HFF-Myc (cell line): ENCODE results near the gene ATR.

Source experiments
- DNase-seq: peaks from one replicate; pipeline ENCODE4 v3.0.0-alpha.2; 2011; ENCODE audit warnings: low read depth; ENCODE audit errors: extremely low read depth
- H3K4me3 ChIP-seq: replicated peaks from 2 replicates; pipeline ENCODE4 v1.5.1; 2011; ENCODE audit warnings: low read depth, mild to moderate bottlenecking, control low read depth, low read length
- TF ChIP-seq, protein P1 (sequence below): IDR thresholded peaks from 2 replicates; pipeline ENCODE4 v1.5.1; 2012; ENCODE audit warnings: mild to moderate bottlenecking, low read depth, low read length, control low read depth; ENCODE audit errors: missing control alignments

ATR gene

DNA sequence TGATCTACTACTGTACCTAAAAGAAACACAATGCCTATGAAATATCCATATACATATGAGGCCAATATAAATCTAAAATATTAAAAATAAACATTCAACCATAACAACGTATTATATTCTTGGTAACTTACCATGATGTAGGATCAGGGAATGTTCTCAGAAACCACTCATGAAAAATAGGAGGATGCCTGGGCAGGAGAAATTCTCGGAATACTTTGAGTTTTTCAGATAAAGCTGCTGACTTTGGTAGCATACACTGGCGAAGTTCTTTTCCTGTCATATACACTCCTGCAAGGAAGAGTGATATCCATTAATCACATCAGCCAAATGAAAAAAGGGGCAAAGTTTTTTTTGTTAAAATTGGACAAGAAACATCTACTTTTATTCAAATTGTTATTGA, 119.4 kb downstream of the ATR start:
- no peak for DNase-seq
- H3K4me3 ChIP-seq = no peak overlapping the region
- TF ChIP-seq, protein P1, sequence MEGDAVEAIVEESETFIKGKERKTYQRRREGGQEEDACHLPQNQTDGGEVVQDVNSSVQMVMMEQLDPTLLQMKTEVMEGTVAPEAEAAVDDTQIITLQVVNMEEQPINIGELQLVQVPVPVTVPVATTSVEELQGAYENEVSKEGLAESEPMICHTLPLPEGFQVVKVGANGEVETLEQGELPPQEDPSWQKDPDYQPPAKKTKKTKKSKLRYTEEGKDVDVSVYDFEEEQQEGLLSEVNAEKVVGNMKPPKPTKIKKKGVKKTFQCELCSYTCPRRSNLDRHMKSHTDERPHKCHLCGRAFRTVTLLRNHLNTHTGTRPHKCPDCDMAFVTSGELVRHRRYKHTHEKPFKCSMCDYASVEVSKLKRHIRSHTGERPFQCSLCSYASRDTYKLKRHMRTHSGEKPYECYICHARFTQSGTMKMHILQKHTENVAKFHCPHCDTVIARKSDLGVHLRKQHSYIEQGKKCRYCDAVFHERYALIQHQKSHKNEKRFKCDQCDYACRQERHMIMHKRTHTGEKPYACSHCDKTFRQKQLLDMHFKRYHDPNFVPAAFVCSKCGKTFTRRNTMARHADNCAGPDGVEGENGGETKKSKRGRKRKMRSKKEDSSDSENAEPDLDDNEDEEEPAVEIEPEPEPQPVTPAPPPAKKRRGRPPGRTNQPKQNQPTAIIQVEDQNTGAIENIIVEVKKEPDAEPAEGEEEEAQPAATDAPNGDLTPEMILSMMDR = no peak

DNA sequence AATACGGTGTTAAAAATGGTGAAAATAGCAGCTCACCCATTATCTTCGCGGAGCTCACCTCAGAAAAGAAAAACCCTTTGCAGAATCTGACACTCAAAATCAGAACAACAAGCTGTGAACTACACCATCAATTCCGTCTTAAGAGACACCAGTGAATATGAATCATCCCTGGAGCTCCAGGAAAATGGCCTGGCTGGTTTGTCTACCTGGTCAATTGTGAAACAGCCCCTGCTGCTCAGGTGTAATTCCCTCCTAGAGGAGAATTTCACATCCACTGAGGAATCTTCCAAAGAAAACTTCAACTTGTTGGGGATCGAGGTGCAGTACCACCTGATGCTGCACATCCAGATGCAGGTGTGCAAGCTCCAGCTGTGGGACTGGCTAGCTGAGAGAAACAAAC, 127.7 kb downstream of the ATR start:
- TF ChIP-seq, protein P1 = no peak
- no peak overlapping the region for H3K4me3 ChIP-seq
- DNase-seq = no peak

DNA sequence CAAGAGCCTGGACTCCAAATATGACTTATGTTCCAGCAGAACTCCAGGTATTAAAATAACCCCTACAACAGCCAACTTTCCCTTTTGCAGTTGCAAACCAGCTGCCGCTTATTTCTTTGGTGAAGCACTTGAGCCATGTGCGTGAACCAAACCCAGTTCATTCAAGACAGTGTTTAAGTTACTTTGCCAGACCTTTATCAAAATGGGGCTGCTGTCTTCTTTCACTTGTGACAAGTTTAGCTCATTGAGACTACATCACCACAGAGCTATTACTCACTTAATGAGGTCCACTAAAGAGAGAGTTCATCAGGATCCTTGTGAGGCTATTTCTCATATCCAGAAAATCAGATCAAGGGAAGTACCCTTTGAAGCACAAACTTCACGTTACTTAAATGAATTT, 128.3 kb downstream of the ATR start:
- TF ChIP-seq, protein P1 = no peak
- DNase-seq = no peak
- H3K4me3 ChIP-seq = no peak overlapping the region

DNA sequence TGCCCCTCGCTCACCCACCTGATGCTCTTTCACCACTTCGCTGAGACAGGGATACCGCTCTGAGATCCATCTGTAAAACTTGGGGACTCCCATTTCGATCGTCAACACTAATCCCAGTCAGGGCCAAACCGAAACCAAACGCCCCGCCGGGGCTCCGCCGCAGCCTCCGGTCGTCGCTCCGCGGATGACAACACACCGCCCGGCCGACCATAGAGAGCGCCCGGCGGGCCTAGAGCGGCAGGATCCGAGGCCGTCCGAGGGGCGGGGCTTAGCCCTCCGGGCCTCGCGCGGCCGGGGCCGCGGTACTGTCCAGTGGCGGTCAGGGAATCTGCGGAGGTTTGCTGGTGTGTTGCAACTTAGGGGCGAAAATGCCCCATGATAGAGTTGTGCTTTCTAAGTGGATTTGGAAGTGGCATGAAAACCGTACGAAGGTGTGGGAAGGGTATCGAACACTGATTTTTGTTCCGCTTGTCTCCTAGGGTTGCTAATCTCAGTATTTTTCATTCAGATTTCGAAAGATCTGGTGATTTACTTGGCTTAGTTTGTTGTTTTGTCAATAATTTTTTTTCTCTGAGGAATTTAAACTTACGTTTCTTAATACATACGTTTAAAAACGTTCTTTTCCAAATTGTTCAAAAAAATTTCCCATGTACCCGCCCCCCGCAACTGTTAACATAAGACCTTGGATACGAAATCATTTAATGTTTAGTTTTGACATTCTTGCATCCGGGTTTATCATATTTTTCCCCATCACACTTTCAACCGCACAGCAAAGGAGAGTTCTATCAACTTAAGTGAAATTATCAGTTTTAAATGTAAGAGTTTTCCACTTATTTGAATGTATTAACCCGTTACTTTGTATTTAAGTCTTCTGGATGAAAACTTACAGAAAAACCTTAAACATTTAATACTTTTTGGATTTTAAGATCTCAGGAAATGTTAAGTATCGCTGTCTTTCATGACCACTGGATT, 130.4 kb downstream of the ATR start, which contains the start of gene XRN1:
TSS of gene XRN1 (minus strand) at position 186 of the 972 bp plus-strand sequence. CDS start at position 93, 93 bp downstream.
- peak; percentile 52 for DNase-seq
- H3K4me3 ChIP-seq = peak within 1 kb of the TSS; percentile 99
- TF ChIP-seq, protein P1 = no peak

DNA sequence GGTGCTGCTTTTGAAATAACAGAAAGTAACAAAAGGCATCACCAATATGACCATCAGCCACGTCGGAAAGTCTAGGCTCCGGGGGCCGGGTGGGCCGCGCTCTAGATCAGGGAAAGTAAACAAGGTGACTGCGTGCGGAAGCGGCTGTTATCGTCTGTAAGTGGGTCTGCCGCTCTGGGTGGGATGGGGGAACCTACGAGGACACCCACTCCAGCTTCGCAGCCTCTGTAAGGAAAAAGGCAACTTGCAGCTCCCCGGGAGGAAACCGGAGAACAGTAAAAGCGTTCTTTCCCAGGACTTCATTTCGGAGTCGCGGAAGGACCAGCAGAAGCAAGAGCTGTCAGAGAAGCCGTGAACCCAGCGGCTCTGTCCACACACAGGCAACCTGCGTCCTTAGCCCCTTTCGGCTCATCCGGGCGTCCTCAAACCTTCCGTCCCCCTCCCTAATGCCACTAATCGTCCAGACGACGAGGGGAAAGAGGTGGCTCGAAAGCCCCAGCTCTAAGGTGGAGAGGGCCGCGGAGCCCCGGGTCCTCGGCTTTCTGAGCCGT, 131.2 kb downstream of the ATR start:
- peak; percentile 9 for DNase-seq
- H3K4me3 ChIP-seq = peak overlapping the region; percentile 99
- TF ChIP-seq, protein P1 = no peak

DNA sequence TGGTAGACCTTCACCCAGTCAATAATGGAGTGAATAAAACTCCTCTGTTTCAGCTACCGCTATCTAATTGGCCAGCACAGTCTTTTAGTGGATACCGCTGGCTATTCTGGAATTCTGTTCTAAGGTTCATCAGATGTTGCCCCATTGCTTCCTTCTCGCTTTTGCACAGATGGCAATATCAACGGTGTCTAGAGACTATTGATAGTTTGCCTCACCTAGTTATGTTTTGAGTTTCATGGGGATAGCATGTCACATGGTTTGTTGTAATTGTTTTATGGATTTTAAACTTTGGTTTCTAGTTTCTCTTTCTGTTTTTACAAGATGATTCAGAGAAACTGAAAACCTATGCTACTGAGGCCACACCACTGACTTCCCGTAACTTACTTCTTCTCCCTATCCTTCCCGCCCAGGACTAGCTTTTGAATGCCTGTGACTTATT, 132.7 kb downstream of the ATR start:
- DNase-seq = no peak
- H3K4me3 ChIP-seq = peak overlapping the region; percentile 99
- TF ChIP-seq, protein P1 = no peak
